SK-N-MC (cell line): Measurements from ENCODE around the gene CYTH3.

Experiments
- EZH2 ChIP-seq: fragments of 200-600 bp; sonication (generic); IDR thresholded peaks from one replicate; pipeline ENCODE4 v1.6.1; 2017; ENCODE audit warnings: antibody characterized with exemption
- FOXP2 ChIP-seq: optimal IDR thresholded peaks from 2 replicates; pipeline ENCODE3; 2011; ENCODE audit warnings: mild to moderate bottlenecking, moderate library complexity; ENCODE audit not compliant: insufficient read depth; ENCODE audit errors: extremely low read length, control extremely low read depth
- POLR2AphosphoS5 ChIP-seq: IDR thresholded peaks from 2 replicates; pipeline ENCODE4 v1.6.1; 2012; ENCODE audit warnings: mild to moderate bottlenecking, low read depth, low read length, borderline replicate concordance

DNA sequence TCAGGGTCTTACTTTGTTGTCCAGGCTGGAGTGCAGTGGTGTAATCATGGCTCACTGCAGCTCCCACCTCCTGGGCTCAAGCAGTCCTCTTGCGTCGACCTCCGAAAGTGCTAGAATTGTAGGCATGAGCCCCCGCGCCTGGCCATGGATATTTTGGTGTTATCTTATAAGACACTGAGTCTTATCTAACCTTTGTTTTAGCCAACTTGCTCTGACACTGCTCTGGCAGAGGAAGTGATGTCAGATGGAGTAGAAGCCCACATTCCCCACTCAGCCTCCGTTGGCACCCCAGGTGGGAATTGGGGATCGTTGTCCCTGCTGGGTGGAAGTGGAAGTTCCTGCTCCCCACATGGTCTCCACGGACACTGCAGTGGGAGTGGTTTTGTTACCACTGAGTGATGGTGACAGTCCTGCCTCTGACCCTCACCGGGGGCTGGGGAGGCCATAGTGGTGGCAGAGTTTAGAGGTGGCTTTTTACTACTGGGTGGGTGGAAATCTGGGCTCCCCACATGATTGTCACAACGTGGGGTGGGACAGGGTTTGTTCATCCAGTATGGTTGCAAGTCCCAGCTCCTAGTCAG is 142.3 kb downstream of the CYTH3 start:
- TF ChIP-seq EZH2 (no peak), POLR2AphosphoS5 (no peak), FOXP2 (no peak)
